GM18507 (cell line): ENCODE measurements around the gene ZSWIM4.

ENCODE experiments used
- DNase-seq: peaks from one replicate; pipeline ENCODE4 v3.0.0; 2011; ENCODE audit warnings: low read depth; ENCODE audit not compliant: insufficient read length; ENCODE audit errors: extremely low spot score
- FAIRE-seq: peaks from 2 replicates; lab custom pipeline; 2011; peaks lifted over from hg19 to GRCh38; lab: Jason Lieb, UNC

ZSWIM4 gene

DNA sequence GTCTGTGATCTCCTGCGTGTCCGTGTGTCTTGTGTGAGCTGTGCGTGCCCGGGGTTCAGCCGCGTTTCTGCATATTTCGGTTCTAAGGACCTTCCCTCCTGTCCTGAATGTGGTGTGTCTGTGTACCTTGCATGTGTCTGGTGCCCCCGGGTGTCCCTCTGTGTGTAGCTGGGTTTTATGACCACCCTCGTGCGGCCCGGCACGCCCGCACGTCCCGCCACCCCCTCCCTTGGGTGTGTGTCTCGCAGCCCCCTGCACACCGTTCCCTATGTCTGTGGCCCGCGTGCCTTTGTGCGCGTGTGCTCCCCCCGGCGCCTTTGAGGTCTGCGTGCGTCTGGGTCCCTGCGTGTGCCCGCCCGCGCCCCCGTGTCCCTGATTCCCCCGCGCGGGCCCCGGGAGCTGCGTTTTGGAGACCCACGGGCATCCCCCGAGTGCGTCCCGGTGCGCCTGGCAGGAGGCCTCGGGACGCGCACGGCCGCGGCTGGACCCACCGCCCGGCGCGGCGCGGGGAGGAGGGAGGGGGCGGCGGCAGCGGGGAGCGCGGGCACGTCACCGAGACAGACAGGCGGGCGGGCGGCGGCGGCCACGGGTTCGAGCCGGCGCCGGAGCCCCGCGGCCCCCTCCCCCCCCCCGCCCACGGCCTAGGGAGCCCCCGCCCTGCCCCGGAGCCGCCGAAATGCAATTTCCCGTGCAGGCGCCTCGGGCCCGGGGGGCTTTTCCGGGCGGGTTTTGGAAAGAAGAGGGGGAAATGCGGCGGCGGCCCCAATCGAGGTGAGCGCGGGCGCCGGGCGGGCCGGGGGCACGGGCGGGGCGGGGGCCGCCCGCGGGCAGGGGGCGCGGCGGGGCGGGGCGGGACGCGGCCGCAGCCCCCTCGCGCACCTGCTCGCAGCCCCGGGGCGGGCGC, 69.7 kb downstream of the ZSWIM4 start:
- FAIRE-seq (no peak), DNase-seq (no peak)

- FAIRE-seq, result peak; percentile 12
- DNase-seq, result no peak
Measured at GRCh38 chr19:13865571-13866462, 70.6 kb downstream of the ZSWIM4 start.

- FAIRE-seq (no peak), DNase-seq (no peak)
Measured at GRCh38 chr19:13866463-13867046, 71.3 kb downstream of the ZSWIM4 start.

DNA sequence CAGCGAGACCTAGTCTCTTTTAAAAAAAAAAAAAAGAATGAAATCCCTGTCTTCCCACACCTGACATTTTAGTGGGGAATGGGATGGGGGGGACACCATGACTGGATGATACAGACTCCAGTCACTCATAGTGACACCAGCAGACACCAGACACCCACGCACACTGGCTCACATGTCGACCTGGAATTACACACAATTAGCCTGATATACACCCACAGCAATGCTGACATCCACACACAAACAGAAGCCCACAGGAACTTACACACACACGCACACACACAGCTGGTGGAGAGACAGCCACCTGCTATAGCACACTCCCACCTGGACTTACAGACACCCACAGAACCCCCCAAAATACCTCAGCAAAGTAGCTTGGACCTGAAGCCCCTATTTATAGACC, 73.4 kb downstream of the ZSWIM4 start:
- DNase-seq (no peak), FAIRE-seq (no peak)

DNA sequence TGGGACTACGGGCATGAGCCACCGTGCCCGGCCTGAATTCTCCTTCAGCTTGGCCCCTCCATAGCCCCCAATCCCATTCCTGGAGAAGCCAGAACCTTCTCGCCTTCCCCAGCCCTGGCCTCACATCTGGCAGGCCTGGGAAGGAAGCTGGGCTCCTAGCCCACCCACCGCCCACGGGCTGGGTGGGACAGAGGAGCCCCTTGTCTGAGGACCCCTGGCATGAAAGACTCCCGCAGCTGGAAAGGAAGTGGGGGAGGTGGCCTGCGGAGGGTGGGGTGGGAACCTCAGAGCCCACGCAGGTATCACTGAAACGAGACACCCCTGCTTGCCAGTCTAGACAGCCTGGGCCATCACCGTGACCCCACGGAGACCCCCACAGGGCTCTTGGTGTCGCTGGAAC, 74.0 kb downstream of the ZSWIM4 start:
- DNase-seq, result no peak
- no peak for FAIRE-seq

DNA sequence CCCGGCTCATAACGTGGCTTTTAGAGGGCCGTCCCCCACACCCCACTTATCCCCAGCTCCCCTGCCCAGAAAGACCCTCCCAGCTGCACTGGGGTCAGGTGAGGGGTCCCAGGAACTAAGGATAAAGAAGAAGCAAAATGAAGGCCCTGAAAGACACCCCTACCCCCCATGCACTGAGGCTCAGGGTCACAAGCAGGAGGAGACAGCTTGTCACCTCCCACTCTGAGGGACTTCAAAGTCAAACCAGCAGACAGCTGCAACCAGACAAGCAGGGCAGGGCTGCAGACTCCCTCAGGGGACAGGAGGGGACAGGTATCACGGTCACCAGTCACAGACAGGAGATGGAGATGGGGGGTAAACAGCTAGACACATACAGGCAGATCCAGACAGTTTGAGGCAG, 75.6 kb downstream of the ZSWIM4 start:
- FAIRE-seq (no peak), DNase-seq (no peak)

- no peak for FAIRE-seq
- no peak for DNase-seq
Measured at GRCh38 chr19:13872339-13872694, 77.1 kb downstream of the ZSWIM4 start.

DNA sequence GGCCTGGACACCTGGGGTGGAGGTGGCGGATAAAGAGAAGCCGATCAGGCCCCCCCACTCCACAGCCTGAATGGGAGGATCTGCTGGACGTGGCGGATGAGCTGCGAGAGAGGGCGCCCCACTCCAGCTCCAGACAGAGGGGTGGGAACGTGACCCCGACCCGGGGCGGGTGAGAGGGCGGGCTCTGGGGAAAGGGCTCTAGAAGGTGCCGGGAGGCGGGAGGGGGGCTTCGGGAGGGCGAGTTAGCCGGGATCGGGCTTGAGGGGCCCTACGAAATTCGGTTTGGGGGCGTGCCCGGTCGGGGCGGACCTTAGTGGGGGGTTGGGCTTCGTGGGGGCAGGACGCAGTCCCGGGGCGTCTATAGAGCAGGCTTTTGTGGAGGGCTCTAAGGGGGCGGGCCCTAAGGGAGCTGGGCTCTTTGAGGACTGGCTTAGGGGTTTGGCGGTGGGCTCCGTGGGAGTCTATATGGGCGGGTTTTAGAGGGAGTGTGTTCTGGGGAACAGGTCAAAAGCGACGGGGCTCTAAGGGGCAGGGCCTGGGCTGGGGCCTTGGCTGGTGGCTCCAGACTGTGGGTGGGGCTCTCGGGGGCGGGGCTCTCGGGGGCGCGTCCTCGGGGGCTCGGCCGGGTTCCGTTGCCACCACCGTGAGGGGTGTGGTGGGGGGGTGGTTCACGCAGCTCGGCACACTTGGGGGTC, 77.6 kb downstream of the ZSWIM4 start:
- FAIRE-seq (no peak), DNase-seq (no peak)

GRCh38 chr19:13873834-13874515, 78.7 kb downstream of the ZSWIM4 start:
- DNase-seq (no peak), FAIRE-seq (no peak)

DNA sequence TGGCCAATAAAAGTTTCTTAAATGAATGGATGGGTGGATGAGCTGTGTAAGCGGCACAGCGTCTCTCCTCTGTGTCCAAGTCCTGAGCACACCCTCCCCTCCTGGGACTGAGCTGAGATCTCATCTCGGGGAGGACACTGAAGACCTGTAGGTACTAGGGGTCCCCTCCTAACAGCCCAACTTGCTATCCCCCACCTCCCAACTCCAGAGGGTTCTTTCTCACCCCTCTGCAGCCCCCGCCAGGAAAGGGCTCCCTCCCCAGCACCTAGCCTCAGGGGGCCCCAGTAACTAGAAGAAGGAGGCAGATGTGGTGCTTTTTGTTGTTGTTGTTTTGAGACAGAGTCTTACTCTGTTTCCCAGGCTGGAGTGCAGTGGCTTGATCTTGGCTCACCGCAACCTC, 80.6 kb downstream of the ZSWIM4 start:
- FAIRE-seq, result no peak
- no peak for DNase-seq

GRCh38 chr19:13876834-13877233, 81.6 kb downstream of the ZSWIM4 start, which contains the start of gene NANOS3:
TSS of gene NANOS3 (plus strand) at chr19:13877134. CDS start at chr19:13877249, 115 bp downstream.
- no peak for FAIRE-seq
- DNase-seq, result no peak

DNA sequence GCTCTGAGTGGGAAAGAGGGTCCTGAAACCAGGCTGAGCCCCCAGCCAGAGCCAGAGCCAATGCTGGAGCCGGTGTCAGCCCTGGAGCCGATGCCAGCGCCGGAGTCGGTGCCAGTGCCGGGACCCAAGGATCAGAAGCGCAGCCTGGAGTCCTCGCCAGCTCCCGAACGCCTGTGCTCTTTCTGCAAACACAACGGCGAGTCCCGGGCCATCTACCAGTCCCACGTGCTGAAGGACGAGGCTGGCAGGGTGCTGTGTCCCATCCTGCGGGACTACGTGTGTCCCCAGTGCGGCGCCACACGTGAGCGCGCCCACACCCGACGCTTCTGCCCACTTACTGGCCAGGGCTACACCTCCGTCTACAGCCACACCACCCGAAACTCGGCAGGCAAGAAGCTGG, 82.1 kb downstream of the ZSWIM4 start:
- DNase-seq (no peak), FAIRE-seq (no peak)

DNA sequence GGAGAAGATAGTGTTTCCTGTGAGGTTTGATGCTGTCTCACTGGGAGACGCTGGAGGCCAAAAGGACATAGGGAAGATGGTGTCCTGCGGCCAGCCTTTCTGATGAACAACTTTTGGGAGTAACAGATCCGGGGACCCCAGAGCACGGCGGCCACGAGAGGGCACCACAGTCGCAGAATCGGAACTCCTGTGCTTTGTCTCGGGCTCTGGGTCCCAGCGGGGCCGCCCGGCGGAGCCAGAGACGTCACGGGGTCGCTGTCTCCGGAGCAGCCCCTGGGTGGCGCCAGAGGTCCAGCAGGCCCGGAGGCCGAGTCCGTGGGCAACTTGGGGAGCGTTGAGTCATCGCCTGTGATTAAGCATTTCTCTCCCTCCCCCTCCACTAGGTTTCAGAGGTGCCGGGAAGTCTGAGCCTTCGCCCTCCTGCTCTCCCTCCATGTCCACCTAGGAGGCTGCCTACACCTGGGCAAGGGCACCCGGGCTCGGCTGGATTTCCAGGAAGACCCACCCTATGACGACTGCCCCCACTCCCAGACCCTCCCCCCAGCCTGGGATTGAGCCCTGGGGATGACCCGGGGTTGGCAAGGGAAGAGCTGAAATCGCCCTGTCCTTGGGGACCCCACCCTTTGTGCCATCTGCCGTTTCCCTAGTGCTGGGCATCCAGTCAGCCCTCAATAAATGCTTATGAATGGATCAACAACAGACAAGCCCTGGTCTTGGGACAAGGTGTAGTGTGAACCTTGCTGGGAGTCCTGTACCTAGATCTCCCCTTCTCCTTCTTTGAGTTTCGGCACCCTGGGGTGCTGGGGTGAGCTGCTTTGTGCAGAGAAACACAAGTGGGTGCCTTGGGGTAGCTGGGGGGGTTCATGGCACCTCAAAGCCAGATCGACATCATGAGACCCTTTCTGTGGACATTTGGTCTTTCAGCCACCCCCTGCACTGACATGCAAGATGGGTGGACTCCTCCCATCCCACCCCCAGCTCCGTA, 85.1 kb downstream of the ZSWIM4 start:
- DNase-seq, result peak; percentile 97
- peak; percentile 99 for FAIRE-seq

GRCh38 chr19:13881251-13881691, 86.0 kb downstream of the ZSWIM4 start:
- DNase-seq (no peak), FAIRE-seq (peak; percentile 24)
